HG03469 (cell line): ENCODE data around the gene CYP2C18.
"Not testable (repeated sequence)": the region's sequence is repeated elsewhere in the genome, so short reads cannot be mapped to it uniquely, and the experiment has no call there.

Experiments used
- ATAC-seq: cut with Tn5 transposase; IDR thresholded peaks from one replicate; pipeline ENCODE4 v1.9.1; 2021; ENCODE audit warnings: mild to moderate bottlenecking, moderate library complexity, moderate number of reproducible peaks; ENCODE audit not compliant: unreplicated experiment

Gene CYP2C18

DNA sequence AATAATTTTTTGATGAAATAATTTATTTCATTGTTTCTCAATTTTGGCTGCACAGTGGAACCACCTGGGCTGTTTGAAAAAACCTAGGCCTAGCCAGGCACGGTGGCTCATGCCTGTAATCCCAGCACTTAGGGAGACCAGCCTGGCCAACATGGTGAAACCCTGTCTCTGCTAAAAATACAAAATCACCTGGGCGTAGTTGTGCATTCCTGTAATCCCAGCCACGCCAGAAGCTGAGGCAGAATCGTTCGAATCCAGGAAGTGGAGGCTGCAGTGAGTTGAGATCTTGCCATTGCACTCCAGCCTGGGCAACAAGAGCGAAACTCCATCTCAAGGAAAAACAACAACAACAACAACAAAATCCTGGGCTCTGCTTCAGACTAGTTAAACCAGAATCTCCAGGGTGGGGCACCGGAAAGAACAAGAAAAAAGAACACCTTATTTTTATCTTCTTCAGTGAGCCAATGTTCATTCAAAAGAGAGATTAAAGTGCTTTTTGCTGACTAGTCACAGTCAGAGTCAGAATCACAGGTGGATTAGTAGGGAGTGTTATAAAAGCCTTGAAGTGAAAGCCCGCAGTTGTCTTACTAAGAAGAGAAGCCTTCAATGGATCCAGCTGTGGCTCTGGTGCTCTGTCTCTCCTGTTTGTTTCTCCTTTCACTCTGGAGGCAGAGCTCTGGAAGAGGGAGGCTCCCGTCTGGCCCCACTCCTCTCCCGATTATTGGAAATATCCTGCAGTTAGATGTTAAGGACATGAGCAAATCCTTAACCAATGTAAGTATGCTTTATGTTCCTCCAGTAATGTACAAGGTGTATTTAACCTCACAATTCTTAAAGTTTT, at the start of gene CYP2C18:
CYP2C18 (plus strand) TSS at position 516 of the 841 bp plus-strand sequence; CDS start at position 607, 91 bp downstream.
- no peak for ATAC-seq

DNA sequence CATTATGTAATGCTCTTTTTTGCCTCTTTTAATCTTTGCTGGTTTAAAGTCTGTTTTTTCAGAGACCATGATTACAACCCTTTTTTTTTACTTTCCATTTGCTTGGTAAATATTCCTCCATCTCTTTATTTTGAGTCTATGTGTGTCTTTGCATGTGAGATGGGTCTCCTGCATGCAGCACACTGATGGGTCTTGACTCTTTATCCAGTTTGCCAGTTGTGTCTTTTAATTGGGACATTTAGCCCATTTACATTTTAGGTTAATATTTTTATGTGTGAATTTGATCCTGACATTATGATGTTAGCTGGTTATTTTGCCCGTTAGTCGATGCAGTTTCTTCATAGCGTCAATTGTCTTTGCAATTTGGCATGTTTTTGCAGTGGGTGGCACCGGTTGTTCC, 45.4 kb upstream of the CYP2C18 start:
- ATAC-seq: not testable (repeated sequence)

DNA sequence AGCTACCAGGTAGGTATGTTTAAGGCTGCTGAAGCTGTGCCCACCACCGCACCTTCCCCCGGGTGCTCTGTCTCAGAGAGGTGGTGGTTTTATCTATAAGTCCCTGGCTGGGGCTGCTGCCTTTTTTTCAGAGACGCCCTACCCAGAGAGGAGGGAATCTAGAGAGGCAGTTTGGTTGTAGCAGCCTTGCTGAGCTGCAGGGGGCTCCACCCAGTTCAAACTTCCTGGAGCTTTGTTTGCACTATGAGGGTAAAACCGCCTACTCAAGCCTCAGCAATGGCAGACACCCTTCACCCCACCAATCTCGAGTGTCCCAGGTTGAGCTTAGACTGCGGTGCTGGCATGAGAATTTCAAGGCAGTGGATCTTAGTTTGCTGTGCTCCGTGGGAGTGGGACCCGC, 43.6 kb upstream of the CYP2C18 start:
- ATAC-seq: no peak

DNA sequence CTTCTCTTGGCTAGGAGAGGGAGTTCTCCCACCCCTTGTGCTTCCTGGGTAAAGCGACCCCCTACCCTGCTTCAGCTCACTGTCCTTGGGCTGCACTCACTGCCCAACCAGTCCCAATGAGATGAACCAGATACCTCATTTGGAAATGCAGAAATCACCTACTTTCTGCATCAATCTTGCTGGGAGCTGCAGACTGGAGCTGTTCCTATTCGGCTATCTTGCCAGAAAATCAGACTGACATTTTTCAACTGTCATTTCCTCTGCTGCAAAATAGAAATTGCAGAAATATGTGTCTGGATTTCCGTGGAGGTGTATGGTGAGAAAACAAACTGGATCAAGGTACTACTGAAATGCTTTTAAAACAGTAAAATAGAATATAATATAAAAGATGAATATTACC, 43.0 kb upstream of the CYP2C18 start:
- ATAC-seq: no peak

DNA sequence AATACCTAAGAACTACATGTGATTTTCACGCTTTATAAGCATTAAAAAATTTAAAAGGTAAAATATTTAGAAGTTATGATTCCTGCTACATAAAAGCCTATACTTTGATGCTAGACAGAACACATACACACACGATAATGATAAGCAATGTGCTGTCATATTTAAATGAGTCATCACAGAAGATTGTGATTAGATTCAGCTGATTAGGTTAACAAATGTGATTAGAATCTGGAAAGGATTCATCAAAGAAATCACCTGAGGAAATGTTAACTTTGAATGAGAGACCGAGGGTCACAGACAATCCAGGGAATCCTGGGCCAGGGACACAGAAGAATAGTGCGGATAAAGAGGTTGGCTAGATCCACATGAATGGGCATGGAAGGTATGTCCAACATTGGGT, 42.0 kb upstream of the CYP2C18 start:
- no peak for ATAC-seq

DNA sequence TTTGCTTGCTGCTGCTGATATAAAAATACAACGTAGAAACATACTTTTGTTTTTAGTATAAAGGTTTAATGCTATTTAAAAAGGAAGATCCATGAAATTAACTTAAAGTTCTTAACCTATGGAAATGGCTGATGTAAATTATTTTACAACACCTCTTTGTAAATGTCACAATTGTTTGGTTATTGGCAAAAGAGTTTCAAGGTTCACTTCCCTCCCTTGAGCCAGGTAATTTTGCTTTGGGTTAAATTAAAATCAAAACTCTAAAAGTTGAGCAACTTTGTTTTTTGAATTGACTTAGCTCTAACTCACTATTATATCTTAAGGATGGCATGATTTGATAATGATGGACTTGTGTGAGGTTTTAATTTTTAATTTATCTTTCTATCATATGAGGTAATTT, 39.2 kb upstream of the CYP2C18 start:
- no peak for ATAC-seq

DNA sequence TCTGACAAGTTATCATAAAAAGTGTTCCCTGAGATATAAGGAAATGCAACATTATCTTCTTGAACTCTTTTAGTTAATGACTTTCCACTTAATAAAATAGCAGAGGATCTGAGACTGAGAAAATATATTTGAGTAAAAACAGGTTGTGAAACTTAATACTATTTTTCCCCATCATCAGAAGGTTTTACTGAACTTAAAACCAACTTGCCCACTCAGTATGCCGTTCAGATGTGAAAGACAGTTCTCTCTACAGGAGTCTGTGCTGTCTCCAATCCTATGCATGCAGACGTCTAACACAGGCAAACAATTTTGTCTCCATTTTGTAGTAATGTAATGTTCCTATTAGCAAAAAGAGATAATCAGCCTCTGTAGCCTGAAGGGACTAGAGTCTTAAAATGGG, 38.2 kb upstream of the CYP2C18 start:
- no peak for ATAC-seq

DNA sequence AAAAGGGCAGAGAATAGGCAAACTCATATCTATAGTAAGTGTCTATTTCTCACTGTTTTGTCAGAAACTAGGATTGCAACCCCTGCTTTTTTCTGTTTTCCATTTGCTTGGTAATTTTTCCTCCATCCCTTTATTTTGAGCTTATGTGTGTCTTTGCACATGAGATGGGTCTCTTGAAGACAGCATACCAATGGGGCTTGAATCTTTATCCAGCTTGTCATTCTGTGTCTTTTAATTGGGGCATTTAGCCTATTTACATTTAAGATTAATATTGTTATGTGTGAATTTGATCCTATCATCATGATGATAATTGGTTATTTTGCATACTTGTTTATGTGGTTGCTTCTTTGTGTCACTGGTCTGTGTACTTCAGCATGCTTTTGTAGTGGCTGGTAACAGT, 28.3 kb upstream of the CYP2C18 start:
- not testable (repeated sequence) for ATAC-seq

DNA sequence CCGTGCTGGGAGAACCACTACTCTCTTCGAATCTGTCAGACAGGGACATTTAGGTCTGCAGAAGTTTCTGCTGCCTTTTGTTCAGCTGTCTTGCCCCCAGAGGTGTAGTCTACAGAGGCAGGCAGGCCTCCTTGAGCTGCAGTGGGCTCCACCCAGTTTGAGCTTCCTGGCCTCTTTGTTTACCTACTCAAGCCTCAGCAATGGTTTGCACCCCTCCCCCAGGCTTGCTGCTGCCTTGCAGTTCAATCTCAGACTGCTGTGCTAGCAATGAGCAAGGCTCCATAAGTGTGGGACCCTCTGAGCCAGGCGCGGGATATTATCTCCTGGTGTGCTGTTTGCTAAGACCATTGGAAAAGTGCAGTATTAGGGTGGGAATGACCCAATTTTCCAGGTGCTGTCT, 20.5 kb upstream of the CYP2C18 start:
- not testable (repeated sequence) for ATAC-seq

DNA sequence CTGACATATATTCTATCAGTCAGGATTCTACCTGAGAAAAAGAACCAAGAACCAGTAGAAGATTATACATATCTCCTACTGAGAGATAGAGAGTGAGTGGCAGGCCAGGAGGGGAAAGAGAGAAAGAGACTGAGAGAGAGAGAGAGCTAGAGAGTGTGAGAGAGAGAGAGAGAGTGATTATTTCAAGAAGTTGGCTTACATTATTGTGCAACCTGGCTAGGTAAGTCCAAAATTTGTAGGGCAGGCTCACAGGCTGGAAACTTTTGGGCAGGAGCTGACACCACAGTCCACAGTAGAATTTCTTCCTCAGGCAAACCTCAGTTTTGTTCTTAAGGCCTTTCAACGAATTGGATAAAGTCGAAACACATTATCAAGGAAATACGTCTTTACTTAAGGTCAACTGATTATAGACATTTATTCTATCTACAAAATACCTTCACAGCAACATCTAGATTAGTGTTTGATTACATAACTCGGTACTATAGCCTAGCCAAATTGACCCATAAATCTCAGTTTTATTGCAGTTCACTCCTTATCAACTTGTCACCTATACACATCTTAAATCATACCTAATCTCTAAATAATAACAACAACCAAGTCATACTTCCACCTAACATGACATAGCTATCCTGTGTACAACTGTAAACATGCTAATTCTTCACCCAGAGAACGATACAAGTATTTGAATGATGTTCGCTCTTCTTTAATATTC, 17.0 kb upstream of the CYP2C18 start:
- no peak for ATAC-seq

DNA sequence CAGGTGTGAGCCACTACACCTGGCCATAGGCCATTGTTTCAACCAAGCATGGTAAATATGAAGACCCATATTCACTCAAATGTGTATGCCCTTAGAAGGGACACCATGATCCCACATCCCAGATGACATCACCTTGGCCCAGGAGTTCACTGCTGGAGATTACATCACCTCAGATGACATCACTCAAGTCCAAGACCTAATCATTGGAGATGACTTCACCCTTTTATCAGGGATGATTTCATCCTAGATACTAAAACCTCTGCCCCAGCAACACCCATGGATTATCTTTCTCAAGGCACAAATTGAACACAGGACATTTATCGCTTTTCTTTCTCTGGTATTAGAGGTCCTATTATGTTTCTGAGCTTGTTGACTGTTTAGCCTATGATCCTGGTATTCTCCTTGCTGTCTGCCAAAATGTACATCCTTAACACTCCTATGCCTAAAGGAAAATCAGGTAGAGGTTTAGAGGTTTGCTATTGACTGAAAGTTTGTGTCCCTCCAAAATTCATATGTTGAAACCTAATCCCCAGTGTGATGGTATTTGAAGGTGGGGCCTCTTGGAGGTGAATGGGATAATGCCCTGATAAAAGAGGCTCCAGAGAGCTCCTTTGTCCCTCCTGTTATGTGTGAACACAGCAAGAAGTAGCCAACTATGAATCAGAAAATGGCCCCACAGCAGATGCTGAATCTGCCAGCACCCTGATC, 9.8 kb upstream of the CYP2C18 start:
- ATAC-seq: no peak

DNA sequence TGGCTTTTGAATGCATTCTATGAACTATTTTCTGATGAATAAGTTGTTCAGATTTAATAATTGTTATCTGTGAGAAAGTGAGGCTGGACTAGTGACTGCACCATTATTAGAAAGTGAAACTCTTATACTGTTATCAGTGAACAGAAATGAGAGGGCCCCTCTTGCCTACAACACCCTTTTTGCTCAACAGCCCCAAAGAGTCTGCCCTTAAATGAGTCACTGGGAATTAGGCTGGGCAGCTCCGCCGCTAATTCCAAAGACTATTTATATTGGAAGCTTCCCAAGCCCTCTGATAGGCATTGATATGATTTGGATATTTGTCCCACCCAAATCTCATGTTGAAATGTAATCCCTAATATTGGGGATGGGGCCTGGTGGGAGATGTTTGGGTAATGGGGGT, 7.0 kb upstream of the CYP2C18 start:
- no peak for ATAC-seq

DNA sequence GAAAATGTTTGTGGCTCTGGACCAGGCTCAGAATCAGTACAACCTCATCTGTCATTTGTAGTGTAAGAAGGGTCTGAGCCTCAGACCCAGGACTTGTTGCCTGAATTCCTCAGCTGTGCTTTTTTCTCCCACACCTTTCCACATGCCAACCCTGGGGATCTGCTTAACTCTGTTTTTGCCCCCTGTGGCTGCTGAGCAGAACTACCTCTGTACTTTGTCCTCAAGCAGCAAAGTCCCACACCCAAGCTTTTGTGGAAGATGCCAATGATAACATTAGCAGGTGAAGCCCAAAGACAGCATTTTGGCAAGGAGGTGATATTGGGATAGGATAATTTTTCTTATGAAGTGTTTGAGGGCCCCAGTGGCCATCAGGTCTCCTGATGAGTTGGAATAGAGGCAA, 5.8 kb upstream of the CYP2C18 start:
- no peak for ATAC-seq

DNA sequence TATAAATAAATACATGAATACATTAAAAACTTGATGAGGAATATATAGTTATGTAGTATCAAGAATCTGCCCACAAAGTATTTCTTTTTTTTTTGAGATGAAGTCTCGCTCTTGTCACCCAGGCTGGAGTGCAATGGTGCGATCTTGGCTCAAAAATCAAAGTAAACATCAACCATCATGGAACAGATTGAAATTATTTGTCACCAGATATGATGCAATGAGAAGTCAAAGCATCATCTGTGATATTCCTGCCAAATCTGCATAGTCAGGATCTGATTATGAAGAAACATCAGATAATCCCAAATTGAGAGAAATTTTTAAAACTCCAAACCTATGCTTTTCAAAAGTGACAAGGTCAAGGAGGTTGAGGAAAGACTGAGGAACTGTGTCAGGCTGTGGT, 5.1 kb upstream of the CYP2C18 start:
- no peak for ATAC-seq

DNA sequence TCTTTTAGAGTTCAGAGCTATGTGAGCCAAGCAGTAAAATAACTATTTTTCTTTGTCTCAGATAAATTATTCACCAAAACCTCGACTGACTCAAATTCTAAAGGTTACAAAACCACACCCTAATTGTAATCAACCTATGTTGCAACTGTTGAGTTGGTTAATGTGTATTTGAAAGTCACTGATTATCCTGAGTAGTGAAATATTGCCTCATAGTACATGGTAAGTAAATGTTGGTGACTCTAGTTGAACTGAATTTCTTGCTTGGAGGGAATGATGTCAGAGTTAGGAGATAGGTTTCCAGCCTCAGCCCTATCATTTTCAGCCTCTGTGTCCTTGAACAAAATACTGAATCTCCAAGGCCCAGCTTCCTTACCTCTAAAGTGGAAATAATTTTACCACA, 3.0 kb upstream of the CYP2C18 start:
- ATAC-seq: no peak

DNA sequence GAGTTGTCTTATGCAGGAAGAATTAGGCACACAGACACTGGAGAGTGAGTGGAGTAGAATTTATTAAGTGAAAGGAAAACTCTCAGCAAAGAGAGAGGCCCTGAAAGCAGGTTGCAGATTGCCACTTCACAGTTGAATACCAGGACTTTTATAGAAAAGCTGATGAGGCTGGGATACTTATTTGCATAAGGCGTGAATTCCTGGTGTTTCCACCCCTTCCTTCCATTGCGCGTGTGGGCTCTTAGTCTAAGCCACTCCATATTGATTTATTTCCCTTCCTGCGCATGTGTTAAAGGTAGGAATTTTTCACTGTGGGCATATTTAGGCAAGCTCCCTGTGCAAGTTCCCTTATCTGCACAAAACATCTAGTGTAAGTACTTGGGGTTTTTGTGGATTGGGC, 893 bp upstream of the CYP2C18 start:
- not testable (repeated sequence) for ATAC-seq

DNA sequence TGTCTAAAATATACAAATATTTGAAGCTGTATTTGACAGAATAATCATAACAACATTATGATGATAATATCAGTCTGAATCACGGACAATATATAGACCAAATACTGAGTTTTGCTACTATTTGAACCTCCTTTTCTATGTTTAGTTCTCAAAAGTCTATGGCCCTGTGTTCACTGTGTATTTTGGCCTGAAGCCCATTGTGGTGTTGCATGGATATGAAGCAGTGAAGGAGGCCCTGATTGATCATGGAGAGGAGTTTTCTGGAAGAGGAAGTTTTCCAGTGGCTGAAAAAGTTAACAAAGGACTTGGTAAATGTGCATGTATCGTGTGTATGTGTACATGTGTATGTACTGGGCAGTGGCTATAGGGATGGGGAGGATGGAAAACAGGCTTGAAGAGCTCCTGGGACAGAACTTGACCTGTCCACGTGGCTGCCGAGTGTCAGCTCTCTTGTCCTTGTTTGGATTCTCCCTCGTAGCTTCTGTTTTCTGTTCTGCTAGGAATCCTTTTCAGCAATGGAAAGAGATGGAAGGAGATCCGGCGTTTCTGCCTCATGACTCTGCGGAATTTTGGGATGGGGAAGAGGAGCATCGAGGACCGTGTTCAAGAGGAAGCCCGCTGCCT, 4.2 kb downstream of the CYP2C18 start:
- no peak for ATAC-seq

DNA sequence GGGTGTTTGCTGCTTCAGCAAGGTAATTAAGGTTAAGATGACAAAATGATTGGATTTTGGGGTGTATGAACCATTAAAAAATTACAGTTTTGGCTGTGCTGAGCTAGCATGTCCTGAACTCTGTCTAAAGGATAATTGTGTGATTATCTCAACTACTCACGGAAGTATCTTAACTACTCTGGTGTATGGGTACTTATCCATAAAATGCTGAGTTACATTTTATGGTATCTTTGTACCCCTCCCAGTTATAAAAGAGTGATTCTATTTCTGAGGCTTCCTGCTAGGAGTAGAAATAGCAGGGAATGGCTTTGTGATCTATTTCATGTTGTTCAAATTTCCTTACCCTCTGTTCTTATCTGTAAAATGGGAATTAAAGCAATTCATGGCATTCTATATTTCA, 22.6 kb downstream of the CYP2C18 start:
- ATAC-seq: no peak

DNA sequence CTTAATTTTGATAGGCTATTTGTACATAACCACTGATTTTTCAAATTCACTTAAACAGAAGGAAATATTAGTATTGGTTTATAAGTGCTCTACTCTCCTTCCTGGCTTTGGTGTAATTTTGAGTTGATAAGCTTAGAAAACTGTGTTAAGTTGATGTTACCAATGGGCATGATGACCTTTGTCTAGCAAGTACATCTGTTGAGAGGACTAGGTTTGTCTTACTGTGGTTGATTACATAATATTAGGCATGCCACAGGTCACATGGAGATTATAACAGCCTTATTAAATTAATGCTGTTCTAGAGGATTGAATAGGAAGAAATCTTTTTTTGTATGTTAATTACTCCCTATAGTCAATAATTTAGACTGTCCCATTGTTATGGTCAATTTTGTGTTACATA, 27.0 kb downstream of the CYP2C18 start:
- ATAC-seq: no peak

DNA sequence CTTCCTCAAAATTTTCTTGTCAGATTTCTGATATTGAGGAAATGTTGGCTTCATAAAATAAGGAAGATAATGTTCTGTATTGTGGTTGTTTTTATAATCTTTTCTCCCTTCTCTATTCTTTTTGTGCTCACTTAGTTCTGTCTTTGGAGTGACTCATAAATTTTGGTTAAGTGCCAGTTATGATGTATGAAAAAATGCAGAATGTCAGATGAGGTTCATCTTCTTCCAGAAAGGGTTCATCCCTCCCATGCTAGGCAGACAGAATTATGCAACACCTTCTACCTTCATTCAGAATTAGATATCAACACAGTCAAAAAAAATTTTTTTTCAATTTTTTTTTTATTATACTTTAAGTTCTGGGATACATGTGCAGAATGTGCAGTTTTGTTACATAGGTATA, 42.3 kb downstream of the CYP2C18 start:
- ATAC-seq: no peak

DNA sequence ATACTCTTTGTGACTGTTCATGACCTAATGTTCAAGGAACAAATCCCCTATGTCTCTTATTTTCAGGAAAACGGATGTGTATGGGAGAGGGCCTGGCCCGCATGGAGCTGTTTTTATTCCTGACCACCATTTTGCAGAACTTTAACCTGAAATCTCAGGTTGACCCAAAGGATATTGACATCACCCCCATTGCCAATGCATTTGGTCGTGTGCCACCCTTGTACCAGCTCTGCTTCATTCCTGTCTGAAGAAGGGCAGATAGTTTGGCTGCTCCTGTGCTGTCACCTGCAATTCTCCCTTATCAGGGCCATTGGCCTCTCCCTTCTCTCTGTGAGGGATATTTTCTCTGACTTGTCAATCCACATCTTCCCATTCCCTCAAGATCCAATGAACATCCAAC, 51.7 kb downstream of the CYP2C18 start:
- ATAC-seq: no peak
